ENCODE results near the gene SNAPC5. TPM values are rescaled to one million over a fixed set of nuclear protein-coding genes. Genes with fewer than 3 reads are reported as not detected.

SNAPC5 gene
- 25.5 and 28.5 TPM in 2 replicates for total RNA-seq

GRCh38 chr15:66497502-66498455, at the start of gene SNAPC5:
TSS of gene SNAPC5 (minus strand) at chr15:66497762. CDS start at chr15:66497731, 31 bp downstream.

DNA sequence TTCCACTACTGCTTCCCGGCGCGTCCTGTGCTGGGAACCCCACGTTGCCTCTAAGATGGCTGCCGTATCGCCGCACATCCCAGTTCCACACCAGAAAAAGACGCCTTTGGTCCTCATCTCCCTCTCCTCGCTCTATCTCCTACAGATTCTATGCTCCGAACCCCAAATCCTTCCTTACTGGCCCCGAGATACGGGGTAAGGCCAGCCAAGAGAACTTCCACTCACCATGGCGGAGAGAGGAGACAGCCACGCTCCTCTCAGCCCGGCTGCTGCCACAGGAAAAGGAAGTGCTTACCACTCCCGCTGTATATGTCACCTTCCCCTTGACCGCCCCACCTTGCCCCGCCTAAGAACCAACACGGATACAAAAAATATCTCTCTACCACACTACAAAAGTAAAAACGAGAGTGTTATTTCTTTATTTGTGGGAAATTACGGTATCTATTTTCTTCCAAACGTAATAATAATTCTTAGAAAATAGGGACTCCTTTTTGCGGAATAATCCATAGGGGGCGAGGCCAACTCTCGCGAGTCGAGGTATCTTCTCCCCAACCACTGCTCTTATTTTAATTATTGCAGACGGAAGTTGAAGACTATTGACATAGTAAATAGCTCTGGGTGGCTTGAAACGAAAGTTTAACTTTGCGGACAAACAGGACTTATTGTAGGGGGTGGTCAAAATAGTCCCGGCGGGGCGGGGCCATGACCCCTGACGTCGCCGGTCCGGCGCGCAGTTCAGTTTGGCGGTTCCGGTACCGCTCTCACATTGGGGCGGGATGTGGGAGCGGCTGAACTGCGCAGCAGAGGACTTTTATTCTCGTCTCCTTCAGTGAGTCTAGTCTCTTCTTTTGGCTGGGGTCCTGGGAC, 7.2 kb upstream of the SNAPC5 start, which contains the start of the genes RPL4 and ZWILCH:
RPL4 (minus strand) TSS at position 293 of the 867 bp plus-strand sequence; CDS start at position 228, 65 bp downstream.
ZWILCH (plus strand) TSS at position 764 of the 867 bp plus-strand sequence; CDS start at position 777, 13 bp downstream.

Other genes with a start within 250 kb of the SNAPC5 start
- gene MEGF11, start 244.0 kb downstream of the SNAPC5 start, total RNA-seq: not detected in 2 replicates
- gene DIS3L, start 204.2 kb downstream of the SNAPC5 start, total RNA-seq: 15.0 and 24.5 TPM in 2 replicates
- gene TIPIN, start 141.1 kb downstream of the SNAPC5 start, total RNA-seq: 13.0 and 20.7 TPM in 2 replicates
- 61.4 and 88.2 TPM in 2 replicates for gene MAP2K1, start 110.8 kb downstream of the SNAPC5 start, total RNA-seq
- 3,009 and 3,253 TPM in 2 replicates for gene RPL4, start 7.1 kb upstream of the SNAPC5 start, total RNA-seq
- gene ZWILCH, start 7.6 kb upstream of the SNAPC5 start, total RNA-seq: 14.4 and 57.3 TPM in 2 replicates
- gene LCTL, start 68.2 kb upstream of the SNAPC5 start, total RNA-seq: 4.8 and 10.9 TPM in 2 replicates
- 20.1 and 24.0 TPM in 2 replicates for gene SMAD6, start 204.5 kb upstream of the SNAPC5 start, total RNA-seq